Endothelial cell of umbilical vein (primary cell): ENCODE measurements around the gene TRAPPC8. TPM values are rescaled to one million over a fixed set of nuclear protein-coding genes. Genes with fewer than 3 reads are reported as not detected.

Experiments used
- BruUV-seq: library from RNA; stranded (reverse); fragments of 400-500 nt; replicated peaks from 2 replicates; lab custom pipeline; 2021; lab: Mats Ljungman, UMichigan
- CTCF ChIA-PET: fragments of 300-600, 350-600 bp; sonication (Branson Sonifier 250); formaldehyde crosslinking; loops from one replicate; lab custom pipeline; 2021; ENCODE audit warnings: antibody characterized with exemption, inconsistent platforms; lab: Charles Lee
- POLR2A ChIA-PET: fragments of 300-600, 350-600 bp; sonication (Branson Sonifier 250); formaldehyde crosslinking; loops from one replicate; lab custom pipeline; 2021; ENCODE audit warnings: antibody characterized with exemption, inconsistent platforms; lab: Charles Lee
- DNase-seq: peaks from one replicate; pipeline ENCODE4 v3.0.0-alpha.2; 2011; ENCODE audit warnings: low read depth, low spot score
- FAIRE-seq: peaks from 2 replicates; lab custom pipeline; 2011; peaks lifted over from hg19 to GRCh38; lab: Jason Lieb, UNC
- H2AFZ ChIP-seq: 2 replicates; pipeline ENCODE4 v1.6.0; 2012; ENCODE audit warnings: low read depth, low read length, control low read depth, inconsistent platforms
- H3K27ac ChIP-seq: 2 replicates; pipeline ENCODE4 v1.5.1; 2011; ENCODE audit warnings: low read depth, mild to moderate bottlenecking, control low read depth, low read length, moderate library complexity; ENCODE audit not compliant: insufficient read depth
- H3K27me3 ChIP-seq, 2 experiments: 2 replicates each; pipeline versions ENCODE4 v1.6.0 to v1.6.1; 2011; ENCODE audit warnings: low read length in 2 of 2, mixed read lengths in 1 of 2; ENCODE audit not compliant: control insufficient read depth in 2 of 2, insufficient read depth in 2 of 2
- H3K36me3 ChIP-seq, 2 experiments: 2 replicates in 1 of 2; 3 replicates in 1 of 2; pipeline ENCODE4 v1.5.1; 2011; ENCODE audit warnings: low read length in 2 of 2, mild to moderate bottlenecking in 1 of 2, moderate library complexity in 1 of 2; ENCODE audit not compliant: control insufficient read depth in 2 of 2, insufficient read depth in 2 of 2; ENCODE audit errors: extremely low read depth in 1 of 2
- H3K4me1 ChIP-seq: 3 replicates; pipeline ENCODE4 v1.5.1; 2011; ENCODE audit warnings: mild to moderate bottlenecking, low read length; ENCODE audit not compliant: control insufficient read depth, insufficient read depth; ENCODE audit errors: extremely low read depth
- H3K4me2 ChIP-seq: 2 replicates; pipeline ENCODE4 v1.6.1; 2011; ENCODE audit warnings: low read length, control low read depth, mixed read lengths; ENCODE audit not compliant: insufficient read depth
- H3K4me3 ChIP-seq, 3 experiments: fragments of 200-600 bp in 1 of 3; sonication (generic), shearing (Covaris generic) in 1 of 3; replicated peaks in 1 of 3; 2 replicates each; pipeline ENCODE4 v1.5.1; 2011 to 2016; ENCODE audit warnings: control low read depth in 3 of 3, low read length in 3 of 3, mild to moderate bottlenecking in 2 of 3, inconsistent platforms in 1 of 3, low read depth in 1 of 3, moderate library complexity in 1 of 3; ENCODE audit not compliant: insufficient read depth in 1 of 3
- H3K79me2 ChIP-seq: 2 replicates; pipeline ENCODE4 v1.6.0; 2012; ENCODE audit warnings: low read length, inconsistent platforms; ENCODE audit not compliant: control insufficient read depth, insufficient read depth
- H3K9ac ChIP-seq: replicated peaks from 2 replicates; pipeline ENCODE3; 2011; ENCODE audit warnings: low read length, control low read depth; ENCODE audit not compliant: insufficient read depth; ENCODE audit errors: extremely low read depth
- H3K9me1 ChIP-seq: replicated peaks from 3 replicates; pipeline ENCODE4 v1.6.0; 2011; ENCODE audit warnings: mild to moderate bottlenecking, low read length; ENCODE audit not compliant: control insufficient read depth, insufficient read depth; ENCODE audit errors: extremely low read depth
- H3K9me3 ChIP-seq: replicated peaks from 2 replicates; pipeline ENCODE4 v1.5.1; 2012; ENCODE audit warnings: low read length, inconsistent platforms; ENCODE audit not compliant: control insufficient read depth, insufficient read depth
- H4K20me1 ChIP-seq: replicated peaks from 2 replicates; pipeline ENCODE3; 2011; ENCODE audit warnings: mild to moderate bottlenecking, low read length; ENCODE audit not compliant: control insufficient read depth, insufficient read depth; ENCODE audit errors: extremely low read depth
- EZH2 ChIP-seq: IDR thresholded peaks from 2 replicates; pipeline ENCODE4 v1.6.1; 2012; ENCODE audit warnings: borderline replicate concordance, low read depth, mild to moderate bottlenecking, moderate library complexity, low read length, inconsistent platforms; ENCODE audit not compliant: severe bottlenecking
- FOS ChIP-seq: IDR thresholded peaks from 2 replicates; pipeline ENCODE4 v1.6.1; 2011; ENCODE audit warnings: mild to moderate bottlenecking, low read length, moderate library complexity, borderline replicate concordance; ENCODE audit not compliant: insufficient read depth
- GATA2 ChIP-seq: IDR thresholded peaks from 2 replicates; pipeline ENCODE4 v1.7.0; 2011; ENCODE audit warnings: low read depth, mild to moderate bottlenecking, moderate library complexity, mixed read lengths, low read length; ENCODE audit not compliant: insufficient read length, insufficient read depth
- JUN ChIP-seq: IDR thresholded peaks from 2 replicates; pipeline ENCODE4 v1.6.1; 2011; ENCODE audit warnings: borderline replicate concordance, low read depth; ENCODE audit not compliant: insufficient read length, insufficient read depth
- MYC ChIP-seq: IDR thresholded peaks from one replicate; pipeline ENCODE4 v1.6.1; 2011; ENCODE audit warnings: mild to moderate bottlenecking, low read depth, low read length
- POLR2A ChIP-seq: IDR thresholded peaks from 2 replicates; pipeline ENCODE4 v1.6.1; 2012; ENCODE audit warnings: low read depth, mild to moderate bottlenecking, control low read depth, low read length
- POLR2AphosphoS5 ChIP-seq: IDR thresholded peaks from 2 replicates; pipeline ENCODE4 v1.6.1; 2012; ENCODE audit warnings: low read depth, mild to moderate bottlenecking, control low read depth, low read length, moderate library complexity; ENCODE audit not compliant: insufficient read depth
- dilution Hi-C: fragments of 300-500 bp; cut with MboI; formaldehyde crosslinking; loops from one replicate; pipeline ENCODE4 v1.15.0; 2019; ENCODE audit warnings: low sequenced_read_pairs; ENCODE audit not compliant: extremely low pct_ligation_motif_present
- intact Hi-C: fragments of 100-400 bp; cut with micrococcal nuclease; formaldehyde crosslinking; loops from one replicate; pipeline ENCODE4 v1.10.0; 2022
- polyA plus RNA-seq, 4 experiments: library from polyadenylated mRNA; depleted of rRNA in 3 of 4; stranded (reverse) in 3 of 4; unstranded in 1 of 4; fragments of >200 nt; gene quantifications; 2 replicates each; pipeline versions ENCODE4 v1.2.1 to v1.2.3, GENCODE V29; 2011 to 2012; ENCODE audit warnings: missing spikeins in 1 of 4
- total RNA-seq: library from RNA; stranded (reverse); gene quantifications from 2 replicates; pipeline ENCODE4 v1.2.3, GENCODE V29; 2021
- TF ChIP-seq, protein P1 (sequence below): IDR thresholded peaks from 2 replicates; pipeline ENCODE4 v1.6.1; 2011; ENCODE audit not compliant: insufficient read depth, insufficient read length
- TF ChIP-seq, protein P2 (sequence below), 2 donors: IDR thresholded peaks; 1 replicate in 1 of 2; 2 replicates in 1 of 2; pipeline ENCODE4 v1.5.1; 2011; ENCODE audit warnings: low read length in 2 of 2, mild to moderate bottlenecking in 2 of 2, moderate library complexity in 2 of 2, control low read depth in 1 of 2, inconsistent platforms in 1 of 2, low read depth in 1 of 2; ENCODE audit not compliant: insufficient read depth in 1 of 2; ENCODE audit errors: extremely low read depth in 1 of 2

Gene TRAPPC8
- total and polyA plus RNA-seq, 2 donors (not counting 3 experiments of a cell fraction or from before 2014, with no cell fraction given): 25.0 to 30.1 TPM

DNA sequence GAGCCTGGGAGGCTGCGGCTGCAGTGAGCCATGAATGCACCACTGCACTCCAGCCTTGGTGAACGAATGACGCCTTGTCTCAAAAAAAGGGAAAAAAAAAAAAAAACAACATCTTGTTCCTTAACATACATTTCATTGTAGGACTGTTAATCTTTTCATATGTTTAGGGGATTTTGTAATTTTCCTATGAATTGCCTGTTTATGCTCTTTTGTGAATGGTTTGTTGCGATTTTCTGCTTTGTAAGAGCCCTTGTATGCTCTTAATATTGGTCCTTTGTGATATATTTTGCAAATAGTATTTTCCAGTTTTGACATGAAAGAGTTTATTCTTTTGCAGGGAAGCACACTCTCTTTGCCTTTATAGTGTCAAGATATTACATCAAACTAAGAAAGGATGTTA lies 50.0 kb downstream of the TRAPPC8 start:
- Histone ChIP-seq H3K9me1 (no peaks in the 10 kb centered on the region), H3K4me2 (no peak overlapping the region), H3K27ac (no peak overlapping the region), H3K36me3 (no peaks in the 10 kb centered on the region), H3K4me1 (no peaks in the 10 kb centered on the region), H3K9me3 (no peaks in the 10 kb centered on the region), H3K9ac (no peak overlapping the region), H3K79me2 (no peaks in the 10 kb centered on the region), H3K27me3 (no peaks in the 10 kb centered on the region), H3K4me3 (no peak overlapping the region), H4K20me1 (no peaks in the 10 kb centered on the region), H2AFZ (no peak overlapping the region)
- ChIA-PET POLR2A (no interaction called here), CTCF (interaction anchor here (0.6 kb wide), 1 partner anchor 377 kb away, joined by 3 read pairs; no protein-coding TSS in a partner anchor)
- BruUV-seq: no TSS peak
- TF ChIP-seq EZH2: no peak
- TF ChIP-seq POLR2A: no peak
- no peak for TF ChIP-seq FOS
- TF ChIP-seq MYC: no peak
- TF ChIP-seq, protein P1, sequence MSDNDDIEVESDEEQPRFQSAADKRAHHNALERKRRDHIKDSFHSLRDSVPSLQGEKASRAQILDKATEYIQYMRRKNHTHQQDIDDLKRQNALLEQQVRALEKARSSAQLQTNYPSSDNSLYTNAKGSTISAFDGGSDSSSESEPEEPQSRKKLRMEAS: no peak
- TF ChIP-seq JUN: no peak
- TF ChIP-seq GATA2: no peak
- TF ChIP-seq POLR2AphosphoS5: no peak
- TF ChIP-seq, protein P2, sequence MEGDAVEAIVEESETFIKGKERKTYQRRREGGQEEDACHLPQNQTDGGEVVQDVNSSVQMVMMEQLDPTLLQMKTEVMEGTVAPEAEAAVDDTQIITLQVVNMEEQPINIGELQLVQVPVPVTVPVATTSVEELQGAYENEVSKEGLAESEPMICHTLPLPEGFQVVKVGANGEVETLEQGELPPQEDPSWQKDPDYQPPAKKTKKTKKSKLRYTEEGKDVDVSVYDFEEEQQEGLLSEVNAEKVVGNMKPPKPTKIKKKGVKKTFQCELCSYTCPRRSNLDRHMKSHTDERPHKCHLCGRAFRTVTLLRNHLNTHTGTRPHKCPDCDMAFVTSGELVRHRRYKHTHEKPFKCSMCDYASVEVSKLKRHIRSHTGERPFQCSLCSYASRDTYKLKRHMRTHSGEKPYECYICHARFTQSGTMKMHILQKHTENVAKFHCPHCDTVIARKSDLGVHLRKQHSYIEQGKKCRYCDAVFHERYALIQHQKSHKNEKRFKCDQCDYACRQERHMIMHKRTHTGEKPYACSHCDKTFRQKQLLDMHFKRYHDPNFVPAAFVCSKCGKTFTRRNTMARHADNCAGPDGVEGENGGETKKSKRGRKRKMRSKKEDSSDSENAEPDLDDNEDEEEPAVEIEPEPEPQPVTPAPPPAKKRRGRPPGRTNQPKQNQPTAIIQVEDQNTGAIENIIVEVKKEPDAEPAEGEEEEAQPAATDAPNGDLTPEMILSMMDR (IDR thresholded peaks at IDR 0.05; ENCODE audit: extremely low read depth in 1 of 2, insufficient read depth in 1 of 2, low read depth in 1 of 2, low read length in 2 of 2): no peak
- dilution Hi-C loops (no loop called here), intact Hi-C loops (no loop called here)
- no peak for DNase-seq
- FAIRE-seq: no peak
